Right atrium auricular region (tissue), 2 donors: ENCODE results near the gene FBXL4. TPM values are rescaled to one million over a fixed set of nuclear protein-coding genes. Genes with fewer than 3 reads are reported as not detected.

Source experiments
- DNase-seq: peaks from one replicate; pipeline ENCODE4 v3.0.0-alpha.2; 2019; ENCODE audit warnings: low spot score
- H3K27ac ChIP-seq, 2 donors: fragments of 200-600 bp; sonication (generic); 1 replicate in 1 of 2; 2 replicates in 1 of 2; pipeline ENCODE4 v1.5.1; 2016 to 2019
- H3K27me3 ChIP-seq, 2 donors: fragments of 200-600 bp; sonication (generic); one replicate each; pipeline versions ENCODE4 v1.5.1 to v1.6.0; 2017 to 2019
- H3K36me3 ChIP-seq: fragments of 200-600 bp; sonication (generic); one replicate; pipeline ENCODE4 v1.5.1; 2016
- H3K4me1 ChIP-seq, 2 donors: fragments of 200-600 bp; sonication (generic); one replicate each; pipeline versions ENCODE4 v1.5.1 to v1.6.0; 2017 to 2019
- H3K4me3 ChIP-seq, 2 donors: fragments of 200-600 bp; sonication (generic); 1 replicate in 1 of 2; 2 replicates in 1 of 2; pipeline ENCODE4 v1.5.1; 2017 to 2019; ENCODE audit warnings: mild to moderate bottlenecking in 1 of 2, moderate library complexity in 1 of 2
- H3K9me3 ChIP-seq, 2 donors: fragments of 200-600 bp; sonication (generic); one replicate each; pipeline ENCODE4 v1.5.1; 2019
- total RNA-seq, 2 donors: library from RNA; depleted of rRNA; stranded (reverse); fragments of >200 nt; gene quantifications; one replicate each; pipeline ENCODE4 v1.1.0, GENCODE V29; 2016
- TF ChIP-seq, protein P1 (sequence below), 2 donors: fragments of 200-600 bp; sonication (generic); IDR thresholded peaks; one replicate each; pipeline ENCODE4 v1.5.1; 2019; ENCODE audit warnings: antibody characterized with exemption in 2 of 2

FBXL4 gene
- total RNA-seq, 2 donors from 2014 or later, result 20.6 to 22.6 TPM

DNA sequence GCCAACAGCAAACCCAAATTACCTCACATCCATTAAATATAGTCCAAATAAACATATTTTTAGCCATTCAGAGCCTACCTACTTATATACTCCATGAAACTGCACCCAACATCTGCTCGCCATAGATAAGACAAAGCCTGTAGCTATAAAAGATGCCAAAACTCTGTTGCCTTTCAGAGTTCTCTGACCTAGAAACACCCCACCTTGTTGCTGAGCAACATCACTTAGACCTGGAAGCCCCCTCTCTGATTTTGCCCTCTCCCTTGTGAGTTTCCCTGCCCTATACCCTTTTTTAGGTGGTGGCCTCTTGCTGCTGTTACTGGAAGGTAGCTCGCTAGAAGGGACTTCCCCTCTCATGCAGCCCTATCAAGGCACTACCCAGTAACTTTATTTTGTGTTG is 27.7 kb upstream of the FBXL4 start:
- DNase-seq, result no peak
- no peak overlapping the region for H3K27ac ChIP-seq
- peaks cover 0 to 8% of the 10 kb centered on the region in 2 donors for H3K4me1 ChIP-seq
- TF ChIP-seq, protein P1, sequence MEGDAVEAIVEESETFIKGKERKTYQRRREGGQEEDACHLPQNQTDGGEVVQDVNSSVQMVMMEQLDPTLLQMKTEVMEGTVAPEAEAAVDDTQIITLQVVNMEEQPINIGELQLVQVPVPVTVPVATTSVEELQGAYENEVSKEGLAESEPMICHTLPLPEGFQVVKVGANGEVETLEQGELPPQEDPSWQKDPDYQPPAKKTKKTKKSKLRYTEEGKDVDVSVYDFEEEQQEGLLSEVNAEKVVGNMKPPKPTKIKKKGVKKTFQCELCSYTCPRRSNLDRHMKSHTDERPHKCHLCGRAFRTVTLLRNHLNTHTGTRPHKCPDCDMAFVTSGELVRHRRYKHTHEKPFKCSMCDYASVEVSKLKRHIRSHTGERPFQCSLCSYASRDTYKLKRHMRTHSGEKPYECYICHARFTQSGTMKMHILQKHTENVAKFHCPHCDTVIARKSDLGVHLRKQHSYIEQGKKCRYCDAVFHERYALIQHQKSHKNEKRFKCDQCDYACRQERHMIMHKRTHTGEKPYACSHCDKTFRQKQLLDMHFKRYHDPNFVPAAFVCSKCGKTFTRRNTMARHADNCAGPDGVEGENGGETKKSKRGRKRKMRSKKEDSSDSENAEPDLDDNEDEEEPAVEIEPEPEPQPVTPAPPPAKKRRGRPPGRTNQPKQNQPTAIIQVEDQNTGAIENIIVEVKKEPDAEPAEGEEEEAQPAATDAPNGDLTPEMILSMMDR (IDR thresholded peaks at IDR 0.05), result no peak
- no peaks in the 10 kb centered on the region for H3K36me3 ChIP-seq
- no peak overlapping the region for H3K4me3 ChIP-seq
- no peaks in the 10 kb centered on the region for H3K9me3 ChIP-seq
- H3K27me3 ChIP-seq, result no peaks in the 10 kb centered on the region

DNA sequence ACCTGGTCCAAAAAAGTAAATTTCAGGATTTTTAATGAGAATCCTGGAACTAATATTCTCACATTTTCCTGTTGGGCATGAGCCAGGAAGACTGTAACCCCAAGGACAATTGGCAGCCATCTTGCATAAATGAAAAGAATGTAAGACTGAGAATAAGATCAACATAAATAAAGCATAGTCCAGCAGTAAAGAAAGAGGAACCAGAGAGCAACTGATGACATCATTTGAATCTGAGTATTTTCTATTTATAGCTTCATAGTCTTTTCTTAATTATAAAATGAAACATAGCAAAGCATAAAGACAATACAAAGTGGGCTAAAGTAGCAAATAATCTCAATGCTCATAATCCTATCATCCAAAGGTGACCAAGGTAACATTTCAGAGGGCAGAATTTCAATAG is 26.6 kb upstream of the FBXL4 start:
- DNase-seq, result no peak
- Histone ChIP-seq H3K4me3 (no peak overlapping the region), H3K27ac (no peak overlapping the region), H3K4me1 (peaks cover 0 to 6% of the 10 kb centered on the region in 2 donors), H3K36me3 (no peaks in the 10 kb centered on the region), H3K27me3 (no peaks in the 10 kb centered on the region), H3K9me3 (no peaks in the 10 kb centered on the region)
- TF ChIP-seq, protein P1 (IDR thresholded peaks at IDR 0.05), result no peak

DNA sequence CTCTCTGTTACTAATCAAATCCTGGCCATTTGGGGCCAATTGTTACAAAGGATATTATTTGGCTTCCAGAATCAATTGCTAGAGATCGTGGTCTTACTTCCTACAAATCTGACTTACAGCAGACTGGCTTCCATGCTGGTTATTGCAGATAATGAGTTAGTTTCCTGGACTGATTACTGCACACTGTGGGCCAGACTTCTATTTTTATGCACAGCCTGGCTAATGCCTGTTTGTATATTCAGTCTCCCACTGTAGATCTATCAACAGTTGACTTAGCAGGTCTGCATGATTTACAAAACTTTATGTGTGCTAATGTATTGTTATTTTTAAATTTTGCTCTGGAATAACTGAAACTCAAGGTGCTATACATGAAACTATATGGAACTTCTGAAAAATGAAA is 25.8 kb upstream of the FBXL4 start:
- Histone ChIP-seq H3K27me3 (no peaks in the 10 kb centered on the region), H3K4me1 (no peaks in the 10 kb centered on the region), H3K36me3 (no peaks in the 10 kb centered on the region), H3K9me3 (no peaks in the 10 kb centered on the region), H3K27ac (no peak overlapping the region), H3K4me3 (no peak overlapping the region)
- TF ChIP-seq, protein P1 (IDR thresholded peaks at IDR 0.05), result no peak
- no peak for DNase-seq

DNA sequence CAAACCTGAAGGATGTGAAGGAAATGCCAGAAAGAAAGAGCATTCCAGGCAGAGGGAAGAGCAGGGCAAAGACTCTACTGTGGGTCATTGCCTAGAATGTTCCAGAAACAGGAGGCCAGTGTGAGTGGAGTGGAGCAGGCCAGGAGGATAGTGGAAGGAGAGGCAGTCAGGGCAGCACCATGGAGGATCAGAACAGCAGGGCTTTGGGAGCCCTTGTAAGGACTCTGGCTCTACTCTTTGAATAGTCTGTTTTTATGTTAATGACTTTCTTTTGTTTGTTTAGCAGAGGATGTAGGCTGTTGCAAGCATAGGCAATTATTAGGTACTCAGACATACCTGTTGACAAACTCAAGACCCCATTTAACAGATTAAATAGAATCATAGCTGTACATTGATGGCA is 23.6 kb upstream of the FBXL4 start:
- Histone ChIP-seq H3K4me1 (no peaks in the 10 kb centered on the region), H3K9me3 (no peaks in the 10 kb centered on the region), H3K27me3 (no peaks in the 10 kb centered on the region), H3K27ac (no peak overlapping the region), H3K4me3 (no peak overlapping the region), H3K36me3 (no peaks in the 10 kb centered on the region)
- no peak for DNase-seq
- TF ChIP-seq, protein P1 (IDR thresholded peaks at IDR 0.05), result no peak

DNA sequence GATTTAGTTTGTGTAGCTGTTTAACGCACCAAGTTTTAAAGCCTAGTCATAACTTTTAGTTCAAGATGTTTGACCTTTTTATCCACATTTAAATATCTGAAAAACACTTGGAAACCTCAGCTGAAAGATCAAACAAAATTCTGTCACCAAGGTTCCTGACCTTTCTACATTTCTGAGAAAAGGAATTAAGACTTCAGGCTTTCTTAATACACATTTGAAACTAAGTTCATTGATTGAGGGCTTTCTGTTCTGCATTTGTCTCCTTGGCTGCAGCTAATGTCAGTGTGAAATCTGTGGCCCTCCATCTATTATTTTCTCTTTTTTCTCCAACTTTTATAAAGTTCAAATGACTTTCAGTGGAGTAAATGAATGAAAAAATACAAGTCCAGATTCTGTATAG is 22.7 kb upstream of the FBXL4 start:
- Histone ChIP-seq H3K27ac (no peak overlapping the region), H3K4me1 (no peaks in the 10 kb centered on the region), H3K9me3 (no peaks in the 10 kb centered on the region), H3K36me3 (no peaks in the 10 kb centered on the region), H3K27me3 (no peaks in the 10 kb centered on the region), H3K4me3 (no peak overlapping the region)
- DNase-seq, result no peak
- TF ChIP-seq, protein P1 (IDR thresholded peaks at IDR 0.05), result no peak

DNA sequence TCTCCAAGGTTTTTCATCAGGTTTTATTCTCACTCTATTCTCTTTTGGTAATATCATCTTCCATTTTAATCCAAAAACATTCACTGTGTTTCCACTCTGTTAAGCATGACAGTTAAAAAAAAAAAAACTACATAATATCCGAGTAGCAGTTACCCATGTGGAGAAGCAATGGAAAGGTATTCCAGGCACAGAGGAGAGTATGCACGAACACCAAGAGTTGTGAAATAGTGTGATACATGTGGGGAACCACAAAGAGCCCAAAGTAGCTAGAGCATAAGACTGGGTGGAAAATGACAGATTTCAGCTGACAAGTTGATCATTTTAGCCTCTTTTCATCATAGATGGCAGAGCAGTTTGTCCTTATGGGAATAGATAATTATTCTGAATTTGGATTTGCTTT is 19.9 kb upstream of the FBXL4 start:
- TF ChIP-seq, protein P1 (IDR thresholded peaks at IDR 0.05), result no peak
- H3K4me1 ChIP-seq, result peaks cover 0 to 5% of the 10 kb centered on the region in 2 donors
- H3K27me3 ChIP-seq, result no peaks in the 10 kb centered on the region
- no peak overlapping the region for H3K4me3 ChIP-seq
- H3K9me3 ChIP-seq, result no peaks in the 10 kb centered on the region
- DNase-seq, result no peak
- no peak overlapping the region for H3K27ac ChIP-seq
- no peaks in the 10 kb centered on the region for H3K36me3 ChIP-seq
